Muscle of leg (tissue), 11 donors: ENCODE measurements around the gene TPM1. TPM values are rescaled to one million over a fixed set of nuclear protein-coding genes. Genes with fewer than 3 reads are reported as not detected.

Experiments
- DNase-seq: peaks from one replicate; pipeline ENCODE4 v3.0.0; 2013
- H3K27ac ChIP-seq: one replicate; pipeline ENCODE4 v1.5.1; 2013; ENCODE audit warnings: mild to moderate bottlenecking, low read length, control low read depth
- H3K27me3 ChIP-seq: one replicate; pipeline ENCODE4 v1.6.1; 2013; ENCODE audit warnings: low read length; ENCODE audit not compliant: control insufficient read depth, insufficient read depth
- H3K36me3 ChIP-seq: one replicate; pipeline ENCODE4 v1.6.1; 2013; ENCODE audit warnings: low read length; ENCODE audit not compliant: control insufficient read depth, insufficient read depth
- H3K4me1 ChIP-seq: one replicate; pipeline ENCODE4 v1.6.1; 2013; ENCODE audit warnings: low read length; ENCODE audit not compliant: control insufficient read depth, insufficient read depth
- H3K4me3 ChIP-seq: one replicate; pipeline ENCODE4 v1.5.1; 2013; ENCODE audit warnings: low read length, control low read depth
- H3K9me3 ChIP-seq: replicated peaks from 2 replicates; pipeline ENCODE4 v1.6.1; 2013; ENCODE audit warnings: low read depth, low read length; ENCODE audit not compliant: control insufficient read depth
- WGBS: methylation state at CpG from one replicate; pipeline ENCODE4 v1.1.5; 2013; ENCODE audit warnings: missing lambda C conversion rate; ENCODE audit not compliant: insufficient coverage; 5-methylcytosine and 5-hydroxymethylcytosine counted together
- polyA plus RNA-seq, 8 donors: library from polyadenylated mRNA; unstranded; fragments of 120-200 nt; gene quantifications; one replicate each; pipeline versions ENCODE4 v1.2.1 to v1.2.3, GENCODE V29; 2013; ENCODE audit warnings: inconsistent platforms in 1 of 8, low replicate concordance in 1 of 8; ENCODE audit not compliant: insufficient read length in 8 of 8, insufficient read depth in 1 of 8
- total RNA-seq: library from RNA; stranded (reverse); fragments of 120-200 nt; gene quantifications from one replicate; pipeline ENCODE4 v1.2.4, GENCODE V29; 2013

The TPM1 gene
- total and polyA plus RNA-seq, 9 donors = 1,893 to 5,870 (median 4,342) TPM

DNA sequence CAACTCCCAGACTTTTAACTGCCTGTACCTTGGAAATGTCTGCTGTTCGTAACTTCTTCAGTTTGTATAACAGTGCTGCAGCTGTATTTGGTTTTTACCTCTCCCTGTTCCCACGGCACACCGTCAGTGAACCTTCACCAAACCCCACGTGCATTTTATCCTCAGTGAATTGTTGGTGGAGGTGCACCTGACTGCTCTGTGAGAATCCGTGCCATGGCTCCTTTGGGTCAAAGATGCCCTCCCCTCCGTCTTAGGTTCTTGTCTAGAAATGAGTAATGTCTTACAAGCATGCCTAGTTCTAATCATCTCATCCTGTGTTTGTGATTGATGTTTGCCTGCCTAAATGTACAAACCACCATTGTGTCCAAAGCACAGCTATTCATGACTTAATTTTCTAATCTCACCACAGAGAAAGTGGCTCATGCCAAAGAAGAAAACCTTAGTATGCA, 28.2 kb downstream of the TPM1 start:
- Histone ChIP-seq H3K4me1 (peaks cover 15% of the 10 kb centered on the region), H3K36me3 (peaks cover 13% of the 10 kb centered on the region), H3K27me3 (no peaks in the 10 kb centered on the region), H3K27ac (no peak overlapping the region), H3K4me3 (no peak overlapping the region), H3K9me3 (no peaks in the 10 kb centered on the region)
- 100% methylated on average over 1 of the region's 6 CpGs for WGBS
- no peak for DNase-seq

DNA sequence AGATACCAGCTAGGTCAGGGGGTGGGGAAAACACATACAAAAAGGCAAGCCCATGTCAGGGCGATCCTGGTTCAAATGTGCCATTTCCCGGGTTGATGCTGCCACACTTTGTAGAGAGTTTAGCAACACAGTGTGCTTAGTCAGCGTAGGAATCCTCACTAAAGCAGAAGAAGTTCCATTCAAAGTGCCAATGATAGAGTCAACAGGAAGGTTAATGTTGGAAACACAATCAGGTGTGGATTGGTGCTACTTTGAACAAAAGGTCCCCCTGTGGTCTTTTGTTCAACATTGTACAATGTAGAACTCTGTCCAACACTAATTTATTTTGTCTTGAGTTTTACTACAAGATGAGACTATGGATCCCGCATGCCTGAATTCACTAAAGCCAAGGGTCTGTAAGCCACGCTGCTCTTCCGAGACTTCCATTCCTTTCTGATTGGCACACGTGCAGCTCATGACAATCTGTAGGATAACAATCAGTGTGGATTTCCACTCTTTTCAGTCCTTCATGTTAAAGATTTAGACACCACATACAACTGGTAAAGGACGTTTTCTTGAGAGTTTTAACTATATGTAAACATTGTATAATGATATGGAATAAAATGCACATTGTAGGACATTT, 28.9 kb downstream of the TPM1 start:
- Histone ChIP-seq H3K9me3 (no peaks in the 10 kb centered on the region), H3K4me3 (no peak overlapping the region), H3K4me1 (peaks cover 18% of the 10 kb centered on the region), H3K27me3 (no peaks in the 10 kb centered on the region), H3K27ac (no peak overlapping the region), H3K36me3 (peaks cover 10% of the 10 kb centered on the region)
- 78% methylated on average over 6 of the region's 8 CpGs for WGBS
- no peak for DNase-seq

DNA sequence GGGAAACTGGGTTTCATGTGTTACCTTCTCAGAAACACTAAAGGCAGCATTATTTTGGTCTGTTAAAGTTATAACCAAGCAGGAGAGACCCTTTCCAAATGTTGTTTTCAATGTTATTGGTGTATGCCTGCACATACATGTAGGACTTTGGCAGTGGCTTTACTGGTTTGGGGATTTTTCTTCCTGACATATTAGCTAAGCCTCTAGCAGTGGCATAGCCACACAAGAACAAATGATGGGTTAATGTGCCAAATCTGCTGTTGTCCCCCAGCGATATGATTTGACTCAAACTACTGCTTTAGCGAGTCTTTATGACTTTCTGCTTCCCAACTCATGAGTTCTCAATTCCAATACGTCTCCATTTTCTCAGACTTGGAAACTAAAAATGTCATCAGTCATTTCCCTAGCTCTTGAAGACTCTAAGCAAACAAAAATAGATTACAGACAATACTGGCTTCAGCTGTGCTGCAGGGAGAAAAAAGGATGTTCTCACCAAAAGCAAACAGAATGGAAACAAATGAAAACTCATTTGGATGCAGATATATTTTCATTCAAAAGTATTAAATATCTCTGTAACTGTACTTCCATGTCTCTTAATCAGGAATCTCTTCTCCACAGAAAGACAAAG, 29.6 kb downstream of the TPM1 start:
- H3K27ac ChIP-seq = no peak overlapping the region
- H3K4me3 ChIP-seq = no peak overlapping the region
- peaks cover 18% of the 10 kb centered on the region for H3K4me1 ChIP-seq
- peaks cover 10% of the 10 kb centered on the region for H3K36me3 ChIP-seq
- H3K9me3 ChIP-seq = no peaks in the 10 kb centered on the region
- H3K27me3 ChIP-seq = no peaks in the 10 kb centered on the region
- 67% methylated on average over 2 of the region's 3 CpGs for WGBS
- DNase-seq = no peak

DNA sequence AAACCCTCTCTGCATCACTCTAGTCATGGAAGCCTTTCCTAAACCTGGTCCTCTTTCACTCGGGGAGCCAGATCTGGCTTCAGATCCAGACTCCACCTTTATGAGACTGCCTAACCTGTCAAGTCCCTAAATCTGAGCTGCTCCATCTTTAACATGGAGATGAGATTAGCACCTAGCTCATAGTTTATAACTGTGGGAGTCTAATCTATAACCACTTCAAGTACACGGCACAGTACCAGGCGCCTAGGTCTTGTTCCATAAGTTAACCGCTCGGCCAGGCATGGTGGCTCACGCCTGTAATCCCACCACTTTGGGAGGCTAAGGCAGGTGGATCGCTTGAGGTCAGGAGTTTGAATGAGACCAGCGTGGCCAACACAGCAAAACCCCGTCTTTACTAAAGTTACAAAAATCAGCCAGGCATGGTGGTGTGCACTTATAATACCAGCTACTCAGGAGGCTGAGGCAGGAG, 30.3 kb downstream of the TPM1 start:
- 70% methylated on average over 2 of the region's 9 CpGs for WGBS
- H3K27me3 ChIP-seq = no peaks in the 10 kb centered on the region
- peaks cover 10% of the 10 kb centered on the region for H3K36me3 ChIP-seq
- no peak overlapping the region for H3K4me3 ChIP-seq
- DNase-seq = no peak
- no peak overlapping the region for H3K27ac ChIP-seq
- peaks cover 14% of the 10 kb centered on the region for H3K4me1 ChIP-seq
- H3K9me3 ChIP-seq = no peaks in the 10 kb centered on the region

DNA sequence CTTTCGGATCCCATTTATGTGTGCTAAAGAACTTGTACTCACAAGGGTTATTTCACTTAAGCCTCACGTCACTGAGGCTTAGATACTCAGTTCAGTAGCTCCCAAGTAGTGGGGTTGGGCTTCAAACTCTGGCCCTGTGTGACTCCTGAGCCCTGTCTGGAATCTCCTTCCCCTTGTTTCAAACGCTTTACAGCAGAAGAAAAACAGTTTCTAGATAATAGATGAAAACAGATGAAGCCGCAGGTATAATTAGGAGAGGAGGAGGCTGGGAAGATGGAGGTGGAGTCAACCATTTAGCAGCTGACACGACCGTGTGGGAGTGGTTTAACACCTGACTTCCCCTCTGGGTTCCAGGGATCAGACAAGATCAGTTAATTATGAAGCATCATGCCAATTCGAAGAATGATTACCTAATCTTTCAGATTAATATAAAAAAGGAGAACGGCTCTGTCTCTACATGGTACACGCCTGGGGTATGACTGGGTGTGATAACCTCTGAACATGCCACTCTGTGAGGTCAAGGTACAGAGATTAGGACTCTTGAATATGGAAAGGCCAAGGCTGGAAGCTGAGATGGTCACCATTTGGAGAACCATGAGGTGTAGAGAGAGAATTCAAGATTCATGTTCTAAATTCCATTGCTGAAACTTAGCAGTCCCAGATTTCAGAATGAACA, 31.1 kb downstream of the TPM1 start:
- DNase-seq = no peak
- Histone ChIP-seq H3K4me3 (no peak overlapping the region), H3K4me1 (peaks cover 11% of the 10 kb centered on the region), H3K27ac (no peak overlapping the region), H3K36me3 (peaks cover 3% of the 10 kb centered on the region), H3K9me3 (no peaks in the 10 kb centered on the region), H3K27me3 (no peaks in the 10 kb centered on the region)
- 100% methylated on average over 3 of the region's 9 CpGs for WGBS

DNA sequence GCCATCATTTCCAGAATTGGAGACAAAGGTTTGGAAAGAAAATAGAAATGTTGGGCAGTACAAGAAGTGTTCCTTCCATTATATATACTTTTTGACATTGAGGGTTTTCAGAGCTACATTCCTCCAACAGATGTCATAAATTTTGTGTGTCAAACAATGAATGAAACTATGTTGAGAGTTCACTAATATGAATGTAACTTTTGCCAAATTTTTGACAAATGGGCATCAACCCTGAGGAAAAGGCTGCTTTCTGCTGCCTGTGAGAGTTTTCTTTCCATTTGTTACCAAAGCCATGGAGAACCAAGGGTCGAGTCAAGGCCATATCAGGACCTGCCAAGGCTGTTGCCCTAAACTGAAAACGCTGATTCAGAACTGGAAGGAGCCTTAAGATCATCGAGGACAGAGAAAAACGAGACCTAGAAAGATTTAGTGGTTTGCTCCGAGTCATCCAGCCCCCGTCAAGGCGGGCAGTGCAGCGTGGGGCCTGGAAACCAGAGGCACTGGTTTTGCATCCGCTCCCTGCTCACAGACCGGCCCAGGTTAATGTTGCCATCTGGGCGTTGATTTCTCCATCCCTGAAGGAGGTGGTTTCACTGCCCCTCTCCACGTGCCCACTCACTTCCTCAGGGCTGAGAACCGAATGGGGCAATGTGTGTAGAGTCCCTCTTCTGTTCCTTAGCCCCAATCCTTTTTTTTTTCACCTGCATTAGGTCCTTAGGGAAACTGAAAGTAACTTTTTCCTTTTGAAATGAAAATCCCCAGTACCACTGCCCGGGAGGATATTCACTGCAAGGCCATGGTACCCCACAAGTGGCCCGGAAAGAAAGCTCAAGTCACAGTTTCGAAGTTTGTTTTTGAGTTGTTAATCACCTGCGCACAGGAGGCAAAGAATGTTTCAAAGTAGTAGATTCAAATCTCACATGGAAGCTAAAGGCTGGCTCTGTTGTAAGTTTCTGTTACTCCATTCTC, 32.8 kb downstream of the TPM1 start:
- H3K27me3 ChIP-seq = no peaks in the 10 kb centered on the region
- no peak overlapping the region for H3K4me3 ChIP-seq
- no peaks in the 10 kb centered on the region for H3K36me3 ChIP-seq
- no peak overlapping the region for H3K27ac ChIP-seq
- DNase-seq = no peak
- H3K9me3 ChIP-seq = no peaks in the 10 kb centered on the region
- H3K4me1 ChIP-seq = peaks cover 16% of the 10 kb centered on the region
- WGBS = 64% methylated on average over 13 of the region's 17 CpGs

DNA sequence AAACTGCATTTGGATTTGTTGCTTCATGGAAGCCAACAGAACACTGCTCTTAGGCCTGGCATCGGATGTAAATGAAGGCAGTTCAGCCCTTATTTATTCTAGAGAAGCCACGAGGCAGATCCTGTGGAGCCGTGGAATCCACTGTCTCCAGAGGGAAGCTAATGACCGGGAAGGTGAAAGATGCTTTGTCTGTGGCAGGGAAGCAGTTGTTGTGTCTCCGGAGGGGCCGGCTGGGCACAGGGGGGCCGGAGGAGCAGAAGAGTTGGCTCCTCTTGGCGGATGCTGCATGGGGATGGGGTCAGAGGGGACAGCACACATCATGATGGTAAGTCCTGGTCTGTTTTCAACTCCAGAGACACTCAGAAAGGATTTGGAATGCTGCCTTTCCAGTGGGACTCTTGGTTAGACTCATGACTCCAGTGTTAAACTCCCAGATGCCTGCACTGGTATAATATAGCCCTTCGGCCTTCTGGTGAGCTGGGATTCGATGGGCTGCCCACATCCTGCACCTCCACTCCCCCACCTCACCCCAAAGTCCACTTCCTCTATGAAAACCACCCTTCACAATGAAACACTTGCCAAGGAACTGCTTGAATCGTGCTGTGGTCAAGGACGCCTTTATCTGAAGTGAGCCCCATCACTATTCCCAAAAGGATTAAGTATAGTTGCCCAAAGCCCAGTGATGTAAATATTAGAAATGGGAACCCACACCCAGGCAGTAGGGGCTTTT, 33.6 kb downstream of the TPM1 start:
- no peak for DNase-seq

DNA sequence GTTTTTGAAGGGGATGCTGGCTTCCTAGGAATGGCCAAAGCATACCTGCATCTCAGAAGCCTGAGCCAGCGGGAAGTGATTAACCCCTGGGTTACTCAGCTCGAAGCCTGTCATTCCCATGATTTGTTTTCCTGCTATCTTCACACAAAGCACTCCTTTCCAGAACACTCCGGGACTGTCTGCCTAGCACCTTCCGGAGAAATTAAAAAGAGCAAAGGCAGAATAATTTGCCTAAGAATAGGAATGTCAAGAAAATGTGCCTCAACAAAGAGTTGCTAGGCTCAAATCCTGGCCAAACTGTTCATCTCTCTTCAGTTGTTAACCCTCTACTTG, 34.1 kb downstream of the TPM1 start:
- Histone ChIP-seq H3K4me3 (no peak overlapping the region), H3K4me1 (peaks cover 22% of the 10 kb centered on the region), H3K36me3 (no peaks in the 10 kb centered on the region), H3K27me3 (no peaks in the 10 kb centered on the region), H3K27ac (no peak overlapping the region), H3K9me3 (no peaks in the 10 kb centered on the region)
- no peak for DNase-seq
- WGBS = 80% methylated on average over 2 of the region's 4 CpGs

More for the DNA sequence above, 33.6 kb downstream of the TPM1 start:
- Histone ChIP-seq H3K9me3 (no peaks in the 10 kb centered on the region), H3K36me3 (no peaks in the 10 kb centered on the region), H3K4me3 (no peak overlapping the region), H3K4me1 (peaks cover 22% of the 10 kb centered on the region), H3K27me3 (no peaks in the 10 kb centered on the region), H3K27ac (no peak overlapping the region)
- 44% methylated on average over 10 of the region's 12 CpGs for WGBS

DNA sequence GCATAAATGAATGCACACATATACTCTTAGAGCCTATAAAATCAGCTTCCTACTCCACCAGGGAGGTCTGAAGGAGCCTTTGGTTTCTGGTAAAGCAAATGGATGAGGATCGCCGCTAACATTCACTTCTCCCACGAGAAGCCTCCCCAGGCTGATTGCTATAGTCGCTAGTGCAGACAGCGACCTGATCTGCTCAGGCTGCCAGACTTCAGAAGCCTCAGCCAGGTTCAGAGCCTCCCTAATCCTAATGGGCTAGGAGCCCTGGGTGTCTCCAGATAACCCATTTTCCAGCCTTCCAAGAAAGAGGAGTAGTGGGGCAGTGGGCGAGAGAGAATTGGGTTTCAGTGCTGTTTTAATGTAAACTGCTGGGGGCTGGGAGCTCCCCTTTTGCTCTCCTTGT, 35.4 kb downstream of the TPM1 start:
- H3K4me1 ChIP-seq = peaks cover 25% of the 10 kb centered on the region
- no peaks in the 10 kb centered on the region for H3K27me3 ChIP-seq
- no peaks in the 10 kb centered on the region for H3K9me3 ChIP-seq
- WGBS = no CpG with 5 or more reads among the region's 6 CpGs
- no peaks in the 10 kb centered on the region for H3K36me3 ChIP-seq
- no peak overlapping the region for H3K4me3 ChIP-seq
- no peak overlapping the region for H3K27ac ChIP-seq
- no peak for DNase-seq
